Hematopoietic multipotent progenitor cell (in vitro differentiated cells): ENCODE measurements around the gene ADAMTS7. TPM values are rescaled to one million over a fixed set of nuclear protein-coding genes. Genes with fewer than 3 reads are reported as not detected.
"Not testable (repeated sequence)": the region's sequence is repeated elsewhere in the genome, so short reads cannot be mapped to it uniquely, and the experiment has no call there.

ENCODE experiments used
- DNase-seq, 3 donors: peaks; one replicate each; pipeline ENCODE4 v3.0.0-alpha.2; 2011 to 2015; ENCODE audit warnings: low read depth in 2 of 3, low spot score in 2 of 3
- total RNA-seq: library from RNA; depleted of rRNA; stranded (reverse); fragments of >200 nt; gene quantifications from one replicate; pipeline ENCODE4 v1.2.3, GENCODE V29; 2012

ADAMTS7 gene
- total RNA-seq, 1 donor, result 0.27 TPM

DNA sequence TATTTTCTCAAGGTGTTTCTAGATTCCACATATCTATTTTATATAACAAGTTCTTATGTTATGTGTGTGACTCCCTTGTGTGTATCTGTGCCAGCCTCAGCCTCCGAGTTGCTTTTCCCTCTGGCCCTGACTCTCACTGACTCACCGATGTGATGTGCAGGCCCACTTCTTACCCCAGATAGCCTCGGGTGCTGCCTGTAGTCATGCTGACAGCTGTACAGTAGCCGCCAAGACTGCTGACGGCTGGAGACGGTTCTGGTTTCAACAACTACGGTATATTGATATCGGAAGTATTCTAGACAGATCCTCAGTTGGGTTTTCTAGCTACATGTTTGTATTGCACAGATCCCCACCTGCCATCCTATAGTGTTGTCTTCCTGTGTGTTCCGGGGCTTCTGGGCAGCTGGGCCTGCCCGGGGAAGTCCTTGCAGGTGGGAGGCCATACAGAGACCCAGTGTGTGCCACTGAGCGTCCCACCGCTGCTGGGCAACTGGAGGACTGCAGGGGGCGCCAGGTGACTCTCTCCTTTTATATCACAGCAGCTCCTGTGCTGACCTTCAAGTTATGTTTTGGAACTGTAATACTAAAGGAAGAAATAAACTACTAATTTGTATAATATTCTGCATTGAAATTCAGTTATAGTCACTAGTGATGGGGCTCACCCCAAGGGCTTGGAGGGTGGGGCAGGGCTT lies 55.2 kb downstream of the ADAMTS7 start:
- peak in 1 of 3 donors; percentile 40 for DNase-seq

DNA sequence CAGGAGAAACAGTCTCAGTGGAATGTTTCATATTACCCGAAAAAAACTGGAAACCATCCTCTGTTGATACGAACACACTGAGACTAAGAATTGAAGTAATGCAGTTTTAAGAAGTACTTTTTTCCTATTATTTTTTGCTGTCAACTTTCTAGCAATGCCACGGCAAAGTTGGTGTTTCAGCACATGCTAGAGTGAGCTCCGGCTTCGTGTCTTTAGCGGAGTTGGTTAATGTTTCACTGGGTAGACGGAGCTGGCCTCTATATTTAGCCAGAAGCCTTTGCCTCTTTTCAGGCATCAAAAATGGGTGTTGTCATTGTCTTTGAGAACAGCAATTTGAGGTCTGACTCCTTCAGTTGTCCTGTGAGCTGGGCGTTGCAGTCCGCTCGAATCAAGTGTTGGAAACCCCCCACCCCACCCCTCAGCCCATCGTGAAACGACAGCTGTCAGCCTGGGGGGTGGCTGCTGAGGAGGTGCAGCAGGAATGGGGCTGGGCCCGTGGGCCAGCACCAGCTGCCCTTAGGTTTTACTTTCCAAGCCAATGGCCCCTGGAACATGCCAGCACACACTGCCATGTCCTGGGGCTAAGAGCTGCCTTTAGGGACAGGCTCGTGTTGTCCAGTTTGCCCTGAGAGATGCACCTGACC lies 56.5 kb downstream of the ADAMTS7 start:
- not testable (repeated sequence) for DNase-seq

DNA sequence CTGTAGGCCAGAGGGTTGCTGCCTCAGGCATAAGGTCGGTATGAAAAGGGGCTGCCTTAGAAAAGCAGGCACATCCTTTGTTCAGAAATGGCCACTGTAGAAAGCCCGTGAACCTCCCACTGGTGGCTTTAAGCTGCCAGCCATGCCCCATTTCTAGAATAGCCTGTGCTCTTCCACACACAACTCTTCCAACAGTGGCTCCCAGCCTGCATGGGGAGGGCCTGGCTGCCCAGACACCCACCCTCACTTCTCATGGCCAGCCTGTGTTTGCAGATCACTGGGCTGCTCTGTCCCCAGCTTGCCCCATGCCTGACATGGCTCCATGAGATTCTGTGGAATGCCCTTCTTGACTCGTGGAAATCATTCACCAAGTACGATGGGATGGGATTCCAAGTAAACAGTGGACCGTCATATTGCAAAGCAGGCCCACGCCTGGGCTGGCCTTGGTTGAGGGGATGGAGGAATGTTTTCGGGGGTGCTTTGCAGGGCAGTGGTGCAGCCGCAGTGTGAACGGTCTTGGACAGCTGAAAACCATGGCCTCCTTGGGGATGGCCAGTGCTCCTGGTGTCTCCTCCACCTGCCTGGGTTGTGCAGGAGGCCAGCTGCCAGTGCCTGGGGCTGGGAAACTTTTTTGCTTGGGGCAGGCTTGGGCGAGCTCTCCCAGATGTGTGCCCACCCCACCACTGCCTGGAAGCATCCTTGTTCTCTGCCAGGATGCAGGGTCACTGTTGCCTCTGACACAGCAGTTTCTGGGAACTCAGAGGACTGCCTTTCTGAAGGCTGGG lies 57.3 kb downstream of the ADAMTS7 start:
- DNase-seq, result not testable (repeated sequence)

GRCh38 chr15:78753359-78753659 lies 58.0 kb downstream of the ADAMTS7 start:
- not testable (repeated sequence) for DNase-seq

DNA sequence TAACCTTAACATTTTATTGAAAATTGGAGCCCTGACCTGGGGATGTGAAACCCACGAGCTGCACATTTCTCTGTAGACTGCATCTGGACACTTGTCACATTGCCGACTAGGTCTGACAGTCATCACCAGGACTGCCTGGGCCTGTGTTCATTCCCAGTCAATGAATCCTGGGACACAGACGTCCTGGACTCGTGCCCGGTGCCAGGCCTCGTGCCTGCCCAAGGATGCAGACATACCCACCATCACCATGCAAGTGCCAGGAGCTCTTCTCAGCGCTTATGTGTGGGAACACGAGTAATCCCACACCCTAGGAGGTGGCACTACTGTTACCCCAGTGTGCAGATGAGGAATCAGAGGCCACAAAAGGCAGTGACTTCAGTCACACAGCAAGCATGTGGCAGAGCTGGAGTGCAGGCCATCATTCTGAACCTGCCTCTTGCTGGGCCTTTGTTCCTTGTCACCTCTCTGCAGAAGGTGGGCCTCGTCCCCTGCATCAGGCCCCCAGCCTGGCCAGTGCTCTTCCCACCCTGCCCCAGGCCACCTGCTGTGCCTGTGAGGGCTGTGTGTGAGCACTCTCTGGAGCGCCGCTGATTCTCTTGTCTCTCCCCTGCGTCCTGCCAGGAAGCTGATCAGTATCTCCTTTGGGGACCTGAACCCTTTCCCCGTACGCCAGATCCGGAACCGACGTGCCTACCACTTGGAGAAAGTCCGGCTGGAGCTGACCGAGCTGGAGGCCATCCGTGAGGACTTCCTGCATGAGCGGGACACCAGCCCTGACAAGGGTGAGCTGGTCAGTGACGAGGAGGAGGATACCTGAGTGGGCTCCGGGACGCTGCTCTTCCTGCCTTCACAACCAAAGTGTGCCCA lies 58.5 kb downstream of the ADAMTS7 start:
- DNase-seq, result no peak

GRCh38 chr15:78751602-78751979 lies 59.7 kb downstream of the ADAMTS7 start:
- DNase-seq, result no peak

GRCh38 chr15:78750974-78751601 lies 60.2 kb downstream of the ADAMTS7 start:
- peak; percentile 83 to 94 (median 90) for DNase-seq

DNA sequence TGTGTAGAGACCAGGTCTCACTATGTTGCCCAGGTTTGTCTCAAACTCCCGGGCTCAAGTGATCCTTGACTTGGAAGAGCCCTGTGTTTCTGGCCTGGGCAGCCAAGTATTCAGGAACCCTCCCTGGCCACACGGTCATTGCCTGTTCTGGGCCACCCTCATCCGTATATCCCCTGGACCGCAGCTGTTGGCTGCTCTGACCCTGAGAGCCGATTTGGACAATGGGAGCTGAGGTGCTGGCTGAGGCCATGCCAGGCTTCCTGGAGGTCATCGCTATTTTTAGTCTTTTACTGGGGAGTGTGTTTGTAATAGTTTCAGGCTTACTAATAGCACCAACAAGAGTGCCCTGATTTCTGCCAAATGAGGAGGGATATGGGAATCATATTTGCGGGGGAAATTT lies 60.7 kb downstream of the ADAMTS7 start:
- DNase-seq, result no peak

DNA sequence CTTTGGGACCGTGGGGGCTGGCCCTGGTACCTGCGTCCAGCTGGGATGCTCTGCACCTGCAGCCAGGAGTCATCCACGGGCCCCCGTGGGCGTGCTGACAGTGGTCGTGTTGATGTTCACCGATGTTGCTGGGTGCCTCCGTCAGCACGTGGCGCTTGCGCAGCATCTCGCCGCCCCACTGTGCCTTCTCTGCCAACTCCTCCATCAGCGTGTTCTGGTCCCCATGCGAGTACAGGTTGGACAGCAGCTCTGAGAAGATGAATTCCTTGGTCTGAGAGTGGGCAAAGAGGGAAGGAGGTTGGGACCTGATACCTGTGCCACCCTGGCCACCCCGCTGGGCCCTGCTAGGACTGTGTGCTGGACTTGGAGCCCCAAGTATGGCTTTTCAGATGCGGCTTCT lies 61.4 kb downstream of the ADAMTS7 start:
- DNase-seq, result no peak

DNA sequence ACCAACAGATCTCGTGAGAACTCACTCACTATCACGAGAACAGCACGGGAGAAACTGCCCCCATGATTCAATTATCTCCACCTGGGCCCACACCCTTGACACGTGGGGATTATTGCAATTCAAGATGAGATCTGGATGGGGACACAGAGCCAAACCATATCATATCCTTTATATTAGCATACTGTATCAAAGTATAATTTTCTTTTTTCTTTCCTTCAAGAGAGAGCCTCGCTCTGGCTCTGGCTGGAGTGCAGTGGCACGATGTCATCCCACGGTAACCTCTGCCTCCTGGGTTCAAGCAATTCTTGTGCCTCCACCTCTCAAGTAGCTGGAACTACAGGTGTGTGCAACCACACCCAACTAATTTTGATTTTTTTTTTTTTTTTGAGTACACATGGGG lies 63.4 kb downstream of the ADAMTS7 start:
- not testable (repeated sequence) for DNase-seq

GRCh38 chr15:78741674-78742073 lies 69.6 kb downstream of the ADAMTS7 start:
- not testable (repeated sequence) for DNase-seq

DNA sequence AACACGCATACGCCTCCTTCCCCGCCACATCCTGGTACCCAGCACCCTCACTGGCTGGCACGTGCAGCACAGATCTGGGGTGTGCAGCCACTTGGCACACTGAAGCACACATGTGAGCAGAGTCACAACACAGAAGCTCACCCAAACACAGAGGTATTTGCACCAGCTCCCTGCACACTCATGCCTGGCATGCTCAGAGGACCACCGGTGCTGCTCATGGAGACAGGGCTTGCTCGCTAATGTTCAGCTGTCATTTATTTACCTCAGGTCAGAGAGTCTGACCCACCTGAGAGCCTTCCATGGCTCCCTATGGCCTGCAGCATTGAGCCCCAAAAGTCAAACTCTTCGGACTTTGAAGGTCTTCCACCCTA lies 70.4 kb downstream of the ADAMTS7 start:
- DNase-seq, result no peak

DNA sequence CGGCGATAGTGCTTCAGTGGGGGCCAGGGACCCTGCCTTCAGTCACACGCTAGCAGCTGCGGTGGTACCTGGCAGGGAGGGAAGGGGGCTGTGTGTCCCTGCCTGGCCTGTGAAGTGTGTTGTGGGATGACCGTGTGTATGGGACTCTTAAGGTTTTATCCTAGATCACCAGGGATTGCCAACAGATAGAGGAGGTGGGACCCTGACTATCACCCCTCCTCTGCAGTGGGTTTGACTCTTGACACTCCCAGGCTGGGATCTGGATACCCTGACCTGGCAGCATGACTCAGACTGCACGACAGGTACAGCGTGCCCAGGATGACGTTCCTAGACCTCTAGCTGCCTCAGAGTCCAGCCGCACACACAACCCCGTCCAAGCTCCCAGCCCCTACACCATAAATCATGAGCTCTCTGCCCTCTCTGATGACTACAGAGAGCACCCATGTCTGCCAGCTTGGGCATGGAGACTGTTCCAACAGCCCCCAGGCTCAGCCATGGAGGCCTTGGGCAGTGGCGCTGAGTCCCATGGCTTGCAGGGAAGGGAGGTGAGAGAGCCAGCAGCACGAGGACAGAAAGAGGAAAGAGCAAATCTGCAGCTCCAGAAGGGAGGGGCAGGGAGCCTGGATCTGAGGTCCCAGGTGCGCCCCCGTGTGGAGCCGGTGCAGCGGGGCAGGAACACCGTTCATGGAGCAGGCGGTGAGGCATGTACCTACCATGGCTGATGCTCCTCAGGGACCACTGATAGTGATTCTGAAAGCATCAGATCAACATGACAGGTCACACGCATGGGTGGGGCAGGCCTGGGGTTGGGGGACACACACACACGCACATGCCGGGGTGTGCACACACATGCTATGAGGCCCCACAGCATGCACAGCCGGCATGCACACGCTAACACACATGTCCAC lies 71.0 kb downstream of the ADAMTS7 start:
- DNase-seq, result peak in 2 of 3 donors; percentile 72 to 87

- DNase-seq, result no peak
Observed at GRCh38 chr15:78739206-78739605, 72.1 kb downstream of the ADAMTS7 start.

GRCh38 chr15:78737931-78738558 lies 73.2 kb downstream of the ADAMTS7 start:
- DNase-seq, result peak in 1 of 3 donors; percentile 53

- no peak for DNase-seq
Observed at GRCh38 chr15:78737187-78737820, 74.0 kb downstream of the ADAMTS7 start.

- DNase-seq, result not testable (repeated sequence)
Observed at GRCh38 chr15:78736286-78736685, 75.0 kb downstream of the ADAMTS7 start.

DNA sequence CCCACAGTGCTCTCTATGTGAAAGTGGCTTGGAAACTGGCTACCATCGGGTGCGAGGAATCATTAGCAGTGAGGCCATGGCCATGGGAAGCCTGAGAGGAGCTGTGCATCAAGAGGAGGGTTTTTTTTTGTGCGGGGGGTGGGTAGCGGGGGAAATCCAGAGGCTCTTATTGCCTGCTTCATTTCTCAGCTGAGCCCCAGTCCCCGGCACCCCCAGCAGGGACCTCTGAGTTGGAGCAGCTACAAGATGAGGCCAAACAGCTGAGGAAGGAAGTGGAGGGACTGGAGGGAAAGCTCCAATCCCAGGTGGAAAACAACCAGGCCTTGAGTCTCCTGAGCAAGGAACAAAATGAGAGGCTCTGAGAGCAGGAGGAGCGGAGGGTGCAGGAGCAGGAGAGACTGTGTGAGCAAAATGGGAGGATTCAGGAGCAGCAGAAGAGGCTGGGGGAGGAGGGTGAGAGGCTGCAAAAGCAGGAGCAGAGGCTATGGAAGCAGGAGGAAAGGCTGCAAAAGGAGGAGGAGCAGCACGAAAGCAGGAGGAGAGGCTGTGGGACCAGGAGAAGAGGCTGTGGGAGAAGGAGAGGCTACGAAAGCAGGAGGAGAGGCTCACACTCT lies 76.7 kb downstream of the ADAMTS7 start:
- DNase-seq, result no peak
